Hepatocyte (in vitro differentiated cells): ENCODE data around the gene SPRR5.

Experiments
- CTCF ChIP-seq: fragments of 200-600 bp; sonication (generic); IDR thresholded peaks from 2 replicates; pipeline ENCODE4 v1.5.1; 2016; ENCODE audit warnings: antibody characterized with exemption, mild to moderate bottlenecking; ENCODE audit not compliant: poor library complexity
- EZH2 ChIP-seq: fragments of 200-600 bp; sonication (generic); IDR thresholded peaks from 2 replicates; pipeline ENCODE4 v1.6.1; 2016; ENCODE audit warnings: antibody characterized with exemption, mild to moderate bottlenecking, borderline replicate concordance

- TF ChIP-seq EZH2 = no peak
- no peak for TF ChIP-seq CTCF
Measured at GRCh38 chr1:152970495-152970894, 23.5 kb downstream of the SPRR5 start, which contains the start of gene SPRR4.
